SK-N-MC (cell line): Measurements from ENCODE around the gene CCDC47.
A peak's percentile ranks its signal among the peaks of the same experiment; 100 is the strongest.

Experiments
- DNase-seq: peaks from one replicate; pipeline ENCODE4 v3.0.0-alpha.2; 2011; ENCODE audit warnings: low read depth, low spot score
- H3K27ac ChIP-seq: fragments of 200-600 bp; sonication (generic); 2 replicates; pipeline ENCODE4 v1.5.1; 2016; ENCODE audit warnings: mixed run types
- H3K36me3 ChIP-seq: fragments of 200-600 bp; sonication (generic); 2 replicates; pipeline ENCODE4 v1.6.1; 2017; ENCODE audit warnings: antibody characterized with exemption, low read length, mixed read lengths; ENCODE audit not compliant: insufficient read depth
- H3K4me3 ChIP-seq: fragments of 200-600 bp; sonication (generic); 2 replicates; pipeline ENCODE4 v1.5.1; 2016
- H3K9ac ChIP-seq: fragments of 200-600 bp; sonication (generic); 2 replicates; pipeline ENCODE4 v1.8.0; 2017; ENCODE audit warnings: mixed run types, mixed read lengths; ENCODE audit not compliant: insufficient read length
- H3K9me3 ChIP-seq: fragments of 200-600 bp; sonication (generic); 2 replicates; pipeline ENCODE4 v1.6.1; 2017; ENCODE audit warnings: low read depth, mild to moderate bottlenecking, antibody characterized with exemption, low read length, moderate library complexity, mixed read lengths
- EZH2 ChIP-seq: fragments of 200-600 bp; sonication (generic); IDR thresholded peaks from one replicate; pipeline ENCODE4 v1.6.1; 2017; ENCODE audit warnings: antibody characterized with exemption
- FOXP2 ChIP-seq: optimal IDR thresholded peaks from 2 replicates; pipeline ENCODE3; 2011; ENCODE audit warnings: mild to moderate bottlenecking, moderate library complexity; ENCODE audit not compliant: insufficient read depth; ENCODE audit errors: extremely low read length, control extremely low read depth
- POLR2AphosphoS5 ChIP-seq: IDR thresholded peaks from 2 replicates; pipeline ENCODE4 v1.6.1; 2012; ENCODE audit warnings: mild to moderate bottlenecking, low read depth, low read length, borderline replicate concordance

CCDC47 gene

GRCh38 chr17:63704259-63704576 lies 69.2 kb downstream of the CCDC47 start:
- DNase-seq, result no peak
- H3K27ac ChIP-seq, result no peak overlapping the region
- peaks cover 6% of the 10 kb centered on the region; the same call in 1 of the 2 replicates for H3K36me3 ChIP-seq
- H3K9ac ChIP-seq, result no peak overlapping the region
- no peak for TF ChIP-seq EZH2
- TF ChIP-seq POLR2AphosphoS5, result peak; percentile 12; the same call in 1 of the 2 replicates
- H3K9me3 ChIP-seq, result no peaks in the 10 kb centered on the region
- no peak overlapping the region for H3K4me3 ChIP-seq

GRCh38 chr17:63703556-63704258 lies 69.7 kb downstream of the CCDC47 start:
- Histone ChIP-seq H3K9ac (no peak overlapping the region), H3K36me3 (peaks cover under 1% of the 10 kb centered on the region; the same call in 1 of the 2 replicates), H3K27ac (0 out of 2 replicates have a peak overlapping the region, but pooled peaks have one; percentile 19), H3K4me3 (no peak overlapping the region), H3K9me3 (no peaks in the 10 kb centered on the region)
- DNase-seq, result no peak
- TF ChIP-seq POLR2AphosphoS5 (no peak), FOXP2 (no peak), EZH2 (no peak)

- no peaks in the 10 kb centered on the region for H3K9me3 ChIP-seq
- DNase-seq, result no peak
- H3K27ac ChIP-seq, result peak overlapping the region; percentile 73
- H3K9ac ChIP-seq, result no peak overlapping the region
- no peak for TF ChIP-seq FOXP2
- TF ChIP-seq POLR2AphosphoS5, result no peak
- no peak for TF ChIP-seq EZH2
- H3K36me3 ChIP-seq, result no peaks in the 10 kb centered on the region; the same call in 1 of the 2 replicates
- H3K4me3 ChIP-seq, result no peak overlapping the region
Measured at GRCh38 chr17:63703029-63703428, 70.4 kb downstream of the CCDC47 start.

- H3K9ac ChIP-seq, result no peak overlapping the region
- TF ChIP-seq EZH2 (no peak), FOXP2 (no peak), POLR2AphosphoS5 (no peak)
- peak overlapping the region; percentile 73 for H3K27ac ChIP-seq
- no peak for DNase-seq
- H3K4me3 ChIP-seq, result no peak overlapping the region
- H3K36me3 ChIP-seq, result no peaks in the 10 kb centered on the region; the same call in 1 of the 2 replicates
- H3K9me3 ChIP-seq, result no peaks in the 10 kb centered on the region
Measured at GRCh38 chr17:63702721-63703015, 70.7 kb downstream of the CCDC47 start.

GRCh38 chr17:63701868-63702720 lies 71.3 kb downstream of the CCDC47 start:
- H3K9me3 ChIP-seq, result no peaks in the 10 kb centered on the region
- TF ChIP-seq FOXP2 (no peak), EZH2 (no peak), POLR2AphosphoS5 (no peak)
- no peak overlapping the region for H3K4me3 ChIP-seq
- H3K9ac ChIP-seq, result no peak overlapping the region
- peaks cover 2% of the 10 kb centered on the region; the same call in 1 of the 2 replicates for H3K36me3 ChIP-seq
- peak overlapping the region; percentile 73 for H3K27ac ChIP-seq
- no peak for DNase-seq

- Histone ChIP-seq H3K4me3 (no peak overlapping the region), H3K27ac (peak overlapping the region; percentile 84), H3K9ac (no peak overlapping the region), H3K36me3 (peaks cover 2% of the 10 kb centered on the region; the same call in 1 of the 2 replicates), H3K9me3 (no peaks in the 10 kb centered on the region)
- no peak for DNase-seq
- TF ChIP-seq FOXP2 (no peak), POLR2AphosphoS5 (no peak)
Measured at GRCh38 chr17:63701456-63701820, 72.0 kb downstream of the CCDC47 start.

GRCh38 chr17:63700528-63701455 lies 72.6 kb downstream of the CCDC47 start:
- H3K9me3 ChIP-seq, result no peaks in the 10 kb centered on the region
- H3K36me3 ChIP-seq, result peaks cover 2% of the 10 kb centered on the region; the same call in 1 of the 2 replicates
- H3K4me3 ChIP-seq, result peak overlapping the region; percentile 73
- DNase-seq, result no peak
- TF ChIP-seq FOXP2 (no peak), POLR2AphosphoS5 (no peak), EZH2 (no peak)
- H3K27ac ChIP-seq, result peak overlapping the region; percentile 84
- H3K9ac ChIP-seq, result peak overlapping the region; percentile 59

- no peak for DNase-seq
- Histone ChIP-seq H3K9me3 (no peaks in the 10 kb centered on the region), H3K27ac (peak within 1 kb of the TSS; percentile 84), H3K9ac (peak within 1 kb of the TSS; percentile 76), H3K4me3 (peak within 1 kb of the TSS; percentile 88), H3K36me3 (peaks cover 2% of the 10 kb centered on the region; the same call in 1 of the 2 replicates)
- TF ChIP-seq FOXP2, result no peak
- TF ChIP-seq POLR2AphosphoS5, result no peak; the same call in 1 of the 2 replicates
- no peak for TF ChIP-seq EZH2
Measured at GRCh38 chr17:63699638-63700527, 73.5 kb downstream of the CCDC47 start, which contains the start of gene LIMD2. LIMD2 (minus strand) TSS chr17:63700125; CDS start chr17:63699298, 827 bp downstream.
